GM18508 (cell line): ENCODE data around the gene SNRPD3.
"Not testable (repeated sequence)": the region's sequence is repeated elsewhere in the genome, so short reads cannot be mapped to it uniquely, and the experiment has no call there.

ENCODE experiments used
- ATAC-seq: cut with Tn5 transposase; IDR thresholded peaks from one replicate; pipeline ENCODE4 v1.9.1; 2021; ENCODE audit warnings: moderate number of reproducible peaks; ENCODE audit not compliant: insufficient read depth, unreplicated experiment

Gene SNRPD3

GRCh38 chr22:24589518-24590030, 33.8 kb downstream of the SNRPD3 start:
- ATAC-seq = no peak

GRCh38 chr22:24590596-24591173, 34.9 kb downstream of the SNRPD3 start:
- no peak for ATAC-seq

- ATAC-seq = no peak
These were observed 35.6 kb downstream of the SNRPD3 start for GRCh38 chr22:24591286-24591830.

GRCh38 chr22:24592058-24592850, 36.5 kb downstream of the SNRPD3 start:
- ATAC-seq = no peak

GRCh38 chr22:24592851-24593558, 37.2 kb downstream of the SNRPD3 start, which contains the start of gene LRRC75B:
Gene LRRC75B, minus strand, starts transcription at chr22:24593073. Its CDS starts 34 bp downstream, at chr22:24593039.
- ATAC-seq = no peak

- not testable (repeated sequence) for ATAC-seq
These were observed 37.7 kb downstream of the SNRPD3 start for GRCh38 chr22:24593559-24593835.

- ATAC-seq = no peak
These were observed 38.2 kb downstream of the SNRPD3 start for GRCh38 chr22:24593836-24594568.

- no peak for ATAC-seq
These were observed 38.8 kb downstream of the SNRPD3 start for GRCh38 chr22:24594569-24595120.

GRCh38 chr22:24595228-24595627, 39.4 kb downstream of the SNRPD3 start:
- ATAC-seq = no peak

GRCh38 chr22:24595863-24596262, 40.1 kb downstream of the SNRPD3 start:
- ATAC-seq = no peak

GRCh38 chr22:24597076-24597475, 41.3 kb downstream of the SNRPD3 start:
- not testable (repeated sequence) for ATAC-seq

- ATAC-seq = no peak
These were observed 43.7 kb downstream of the SNRPD3 start for GRCh38 chr22:24599514-24599913.

- ATAC-seq = not testable (repeated sequence)
These were observed 44.3 kb downstream of the SNRPD3 start for GRCh38 chr22:24599958-24600715.

GRCh38 chr22:24601217-24602104, 45.7 kb downstream of the SNRPD3 start:
- no peak for ATAC-seq

- not testable (repeated sequence) for ATAC-seq
These were observed 46.4 kb downstream of the SNRPD3 start for GRCh38 chr22:24602105-24602749.

- ATAC-seq = not testable (repeated sequence)
These were observed 47.3 kb downstream of the SNRPD3 start, which contains the start of gene GGT1 for GRCh38 chr22:24602847-24603769. Gene GGT1, plus strand, starts transcription at chr22:24603193. Its CDS starts 7,889 bp downstream, at chr22:24611082.
